HL-60 (cell line): Measurements from ENCODE around the gene CST6.

Source experiments
- CTCF ChIP-seq: IDR thresholded peaks from one replicate; pipeline ENCODE4 v1.5.1; 2011; ENCODE audit warnings: low read length, control low read depth, inconsistent platforms; ENCODE audit not compliant: insufficient read depth
- GABPA ChIP-seq: IDR thresholded peaks from 2 replicates; pipeline ENCODE4 v1.6.1; 2012; ENCODE audit warnings: low read depth
- POLR2AphosphoS5 ChIP-seq: IDR thresholded peaks from 2 replicates; pipeline ENCODE4 v1.6.1; 2012; ENCODE audit warnings: low read depth
- TF ChIP-seq, protein P1 (sequence below): IDR thresholded peaks from 2 replicates; pipeline ENCODE4 v1.6.1; 2012; ENCODE audit warnings: low read depth; ENCODE audit not compliant: insufficient replicate concordance

DNA sequence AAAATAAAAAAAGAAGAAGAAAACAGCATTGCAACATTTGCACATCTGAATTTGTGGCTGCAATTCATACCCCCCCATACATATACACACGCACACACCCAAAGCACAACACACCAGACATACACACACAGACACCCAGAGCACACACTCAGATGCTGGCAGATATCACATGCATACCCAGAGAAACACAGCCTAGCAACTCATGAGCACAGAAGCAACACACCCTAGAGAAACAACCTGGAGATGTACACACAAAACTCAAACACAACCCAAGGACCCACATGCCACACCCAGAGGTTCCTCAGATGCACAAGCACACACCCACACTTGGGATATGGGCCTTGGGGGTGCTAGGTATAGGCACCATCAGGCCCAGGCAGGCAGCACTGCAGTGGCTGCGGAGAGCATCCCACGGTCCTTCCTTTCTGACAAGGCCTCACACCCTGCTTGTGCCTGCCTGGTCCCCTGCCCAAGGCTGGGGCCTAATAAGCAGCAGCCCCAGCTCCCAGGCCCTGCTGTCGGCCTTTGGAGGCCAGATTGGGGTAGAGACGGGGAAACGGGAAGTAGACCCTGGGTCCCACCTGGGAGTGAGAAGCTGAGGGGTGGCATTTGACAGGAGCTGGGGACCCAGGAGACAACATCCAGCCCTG, 3.1 kb downstream of the CST6 start:
- no peak for TF ChIP-seq CTCF
- no peak for TF ChIP-seq POLR2AphosphoS5
- TF ChIP-seq, protein P1, sequence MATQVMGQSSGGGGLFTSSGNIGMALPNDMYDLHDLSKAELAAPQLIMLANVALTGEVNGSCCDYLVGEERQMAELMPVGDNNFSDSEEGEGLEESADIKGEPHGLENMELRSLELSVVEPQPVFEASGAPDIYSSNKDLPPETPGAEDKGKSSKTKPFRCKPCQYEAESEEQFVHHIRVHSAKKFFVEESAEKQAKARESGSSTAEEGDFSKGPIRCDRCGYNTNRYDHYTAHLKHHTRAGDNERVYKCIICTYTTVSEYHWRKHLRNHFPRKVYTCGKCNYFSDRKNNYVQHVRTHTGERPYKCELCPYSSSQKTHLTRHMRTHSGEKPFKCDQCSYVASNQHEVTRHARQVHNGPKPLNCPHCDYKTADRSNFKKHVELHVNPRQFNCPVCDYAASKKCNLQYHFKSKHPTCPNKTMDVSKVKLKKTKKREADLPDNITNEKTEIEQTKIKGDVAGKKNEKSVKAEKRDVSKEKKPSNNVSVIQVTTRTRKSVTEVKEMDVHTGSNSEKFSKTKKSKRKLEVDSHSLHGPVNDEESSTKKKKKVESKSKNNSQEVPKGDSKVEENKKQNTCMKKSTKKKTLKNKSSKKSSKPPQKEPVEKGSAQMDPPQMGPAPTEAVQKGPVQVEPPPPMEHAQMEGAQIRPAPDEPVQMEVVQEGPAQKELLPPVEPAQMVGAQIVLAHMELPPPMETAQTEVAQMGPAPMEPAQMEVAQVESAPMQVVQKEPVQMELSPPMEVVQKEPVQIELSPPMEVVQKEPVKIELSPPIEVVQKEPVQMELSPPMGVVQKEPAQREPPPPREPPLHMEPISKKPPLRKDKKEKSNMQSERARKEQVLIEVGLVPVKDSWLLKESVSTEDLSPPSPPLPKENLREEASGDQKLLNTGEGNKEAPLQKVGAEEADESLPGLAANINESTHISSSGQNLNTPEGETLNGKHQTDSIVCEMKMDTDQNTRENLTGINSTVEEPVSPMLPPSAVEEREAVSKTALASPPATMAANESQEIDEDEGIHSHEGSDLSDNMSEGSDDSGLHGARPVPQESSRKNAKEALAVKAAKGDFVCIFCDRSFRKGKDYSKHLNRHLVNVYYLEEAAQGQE, result no peak
- TF ChIP-seq GABPA, result no peak
